Osteoblast (primary cell): ENCODE data around the gene UBE2F. TPM values are rescaled to one million over a fixed set of nuclear protein-coding genes. Genes with fewer than 3 reads are reported as not detected.

Experiments
- DNase-seq: peaks from one replicate; pipeline ENCODE4 v3.0.0; 2011; ENCODE audit warnings: low spot score, mixed read lengths; ENCODE audit not compliant: insufficient read length; ENCODE audit errors: missing footprints
- H2AFZ ChIP-seq: 2 replicates; pipeline ENCODE4 v1.6.0; 2011; ENCODE audit warnings: mild to moderate bottlenecking, low read length
- H3K27ac ChIP-seq: 2 replicates; pipeline ENCODE4 v1.5.1; 2011; ENCODE audit warnings: mild to moderate bottlenecking, low read depth, low read length, moderate library complexity
- H3K27me3 ChIP-seq: 2 replicates; pipeline ENCODE4 v1.6.0; 2012; ENCODE audit warnings: mild to moderate bottlenecking, control low read depth, inconsistent platforms, low read length, moderate library complexity; ENCODE audit not compliant: insufficient read depth
- H3K36me3 ChIP-seq: 2 replicates; pipeline ENCODE4 v1.5.1; 2011; ENCODE audit warnings: mild to moderate bottlenecking, low read length, control low read depth, moderate library complexity; ENCODE audit not compliant: insufficient read depth
- H3K4me1 ChIP-seq: 2 replicates; pipeline ENCODE4 v1.5.1; 2011; ENCODE audit warnings: mild to moderate bottlenecking, low read length, control low read depth, moderate library complexity; ENCODE audit not compliant: insufficient read depth
- H3K4me2 ChIP-seq: 2 replicates; pipeline ENCODE4 v1.6.0; 2011; ENCODE audit warnings: mild to moderate bottlenecking, low read length; ENCODE audit not compliant: insufficient read depth
- H3K4me3 ChIP-seq: fragments of 200-600 bp; sonication (generic); 3 replicates; pipeline ENCODE4 v1.5.1; 2012; ENCODE audit warnings: mild to moderate bottlenecking, low read length, inconsistent platforms; ENCODE audit not compliant: insufficient read depth
- H3K79me2 ChIP-seq: 2 replicates; pipeline ENCODE4 v1.6.0; 2012; ENCODE audit warnings: mild to moderate bottlenecking, low read length, control low read depth, inconsistent platforms; ENCODE audit not compliant: insufficient read depth
- H3K9me3 ChIP-seq: 2 replicates; pipeline ENCODE4 v1.5.1; 2011; ENCODE audit warnings: low read depth, low read length, control low read depth
- H4K20me1 ChIP-seq: 2 replicates; pipeline ENCODE4 v1.6.0; 2012; ENCODE audit warnings: mild to moderate bottlenecking, low read length, control low read depth; ENCODE audit not compliant: insufficient read depth
- CTCF ChIP-seq: IDR thresholded peaks from 2 replicates; pipeline ENCODE4 v1.5.1; 2011; ENCODE audit warnings: mild to moderate bottlenecking, low read depth, low read length, moderate library complexity; ENCODE audit errors: extremely low read depth
- total RNA-seq: library from RNA; depleted of rRNA; stranded (reverse); fragments of >200 nt; gene quantifications from 2 replicates; pipeline ENCODE4 v1.2.3, GENCODE V29; 2012

The UBE2F gene
- total RNA-seq, 1 donor, result 39.8 TPM

GRCh38 chr2:238060542-238061314 is 93.9 kb downstream of the UBE2F start, which contains the start of gene SCLY:
Gene SCLY, plus strand, starts transcription at chr2:238061001. Its CDS starts 54 bp downstream, at chr2:238061055.
- Histone ChIP-seq H3K27me3 (no peaks in the 10 kb centered on the region), H3K27ac (peak within 1 kb of the TSS; percentile 92), H3K4me1 (peaks cover 13% of the 10 kb centered on the region), H3K79me2 (peaks cover 8% of the 10 kb centered on the region), H3K9me3 (no peaks in the 10 kb centered on the region), H3K36me3 (peaks cover 3% of the 10 kb centered on the region), H3K4me2 (peak within 1 kb of the TSS; percentile 97), H3K4me3 (peak within 1 kb of the TSS; percentile 93), H4K20me1 (no peaks in the 10 kb centered on the region), H2AFZ (peak within 1 kb of the TSS; percentile 95)
- DNase-seq, result peak; percentile 100
- no peak for TF ChIP-seq CTCF

- H3K27me3 ChIP-seq, result no peaks in the 10 kb centered on the region
- peaks cover 13% of the 10 kb centered on the region for H3K4me1 ChIP-seq
- peak overlapping the region; percentile 97 for H3K4me2 ChIP-seq
- no peak for TF ChIP-seq CTCF
- no peaks in the 10 kb centered on the region for H4K20me1 ChIP-seq
- H3K4me3 ChIP-seq, result peak overlapping the region; percentile 93
- H3K27ac ChIP-seq, result peak overlapping the region; percentile 62
- DNase-seq, result peak; percentile 88
- no peaks in the 10 kb centered on the region for H3K9me3 ChIP-seq
- peaks cover 8% of the 10 kb centered on the region for H3K79me2 ChIP-seq
- peak overlapping the region; percentile 95 for H2AFZ ChIP-seq
- H3K36me3 ChIP-seq, result peaks cover 3% of the 10 kb centered on the region
Measured at GRCh38 chr2:238061315-238062202, 94.7 kb downstream of the UBE2F start.

- DNase-seq, result no peak
- Histone ChIP-seq H3K79me2 (peaks cover 8% of the 10 kb centered on the region), H3K27me3 (no peaks in the 10 kb centered on the region), H2AFZ (no peak overlapping the region), H3K4me2 (no peak overlapping the region), H4K20me1 (no peaks in the 10 kb centered on the region), H3K9me3 (no peaks in the 10 kb centered on the region), H3K36me3 (peaks cover 7% of the 10 kb centered on the region), H3K4me3 (no peak overlapping the region), H3K27ac (no peak overlapping the region), H3K4me1 (peaks cover 13% of the 10 kb centered on the region)
- no peak for TF ChIP-seq CTCF
Measured at GRCh38 chr2:238063414-238064189, 96.8 kb downstream of the UBE2F start.
